HCT116 (cell line): Measurements from ENCODE around the gene WDR5.

Source experiments
- CBX3 ChIP-seq: IDR thresholded peaks from 2 replicates; pipeline ENCODE4 v1.6.1; 2012; ENCODE audit warnings: low read depth
- CTCF ChIP-seq, 3 experiments: fragments of 200-600 bp in 1 of 3; sonication (generic) in 1 of 3; IDR thresholded peaks in 2 of 3; conservative IDR thresholded peaks in 1 of 3; 2 replicates each; pipeline ENCODE4 v1.5.1; 2012 to 2017; ENCODE audit warnings: low read depth in 2 of 3, low read length in 2 of 3, antibody characterized with exemption in 1 of 3, borderline replicate concordance in 1 of 3, control low read depth in 1 of 3, mild to moderate bottlenecking in 1 of 3, mixed read lengths in 1 of 3, mixed run types in 1 of 3, moderate library complexity in 1 of 3; ENCODE audit not compliant: insufficient read depth in 1 of 3
- EGR1 ChIP-seq: IDR thresholded peaks from 2 replicates; pipeline ENCODE4 v1.6.1; 2012; ENCODE audit warnings: low read depth
- ELF1 ChIP-seq: IDR thresholded peaks from 2 replicates; pipeline ENCODE4 v1.6.1; 2012; ENCODE audit warnings: low read depth, borderline replicate concordance
- EZH2 ChIP-seq: fragments of 200-600 bp; sonication (generic); IDR thresholded peaks from 2 replicates; pipeline ENCODE4 v1.6.1; 2017; ENCODE audit warnings: antibody characterized with exemption, mixed run types
- JUND ChIP-seq: IDR thresholded peaks from 2 replicates; pipeline ENCODE4 v1.6.1; 2012
- POLR2A ChIP-seq: IDR thresholded peaks from 2 replicates; pipeline ENCODE4 v1.7.0; 2011; ENCODE audit warnings: borderline replicate concordance; ENCODE audit not compliant: insufficient read depth, insufficient read length; ENCODE audit errors: extremely low read depth
- POLR2AphosphoS5 ChIP-seq: IDR thresholded peaks from 2 replicates; pipeline ENCODE4 v1.6.1; 2011; ENCODE audit warnings: mild to moderate bottlenecking, low read depth, low read length, moderate library complexity
- RAD21 ChIP-seq: IDR thresholded peaks from 2 replicates; pipeline ENCODE4 v1.6.1; 2012; ENCODE audit warnings: low read depth, mild to moderate bottlenecking
- REST ChIP-seq: IDR thresholded peaks from 2 replicates; pipeline ENCODE4 v1.6.1; 2012; ENCODE audit warnings: low read depth
- SP1 ChIP-seq: IDR thresholded peaks from 2 replicates; pipeline ENCODE4 v1.6.1; 2012; ENCODE audit warnings: low read depth
- SRF ChIP-seq: IDR thresholded peaks from 2 replicates; pipeline ENCODE4 v1.6.1; 2012; ENCODE audit warnings: low read depth
- ZFX ChIP-seq: fragments of 450-650 bp; IDR thresholded peaks from 2 replicates; pipeline ENCODE4 v1.6.1; 2017

- TF ChIP-seq POLR2AphosphoS5 (no peak), SP1 (no peak), POLR2A (no peak), CTCF (IDR thresholded peaks at IDR 0.05 in 2 of 3, conservative IDR thresholded peaks at IDR 0.05 in 1 of 3; ENCODE audit: borderline replicate concordance in 1 of 3, insufficient read depth in 1 of 3, low read depth in 2 of 3, low read length in 2 of 3) (no peak), EZH2 (no peak), EGR1 (no peak), ZFX (no peak), CBX3 (no peak), JUND (no peak), RAD21 (no peak), SRF (no peak), REST (no peak), ELF1 (no peak)
Measured at GRCh38 chr9:134179595-134179917, 43.7 kb downstream of the WDR5 start.
